Nephron progenitor cell (in vitro differentiated cells): Measurements from ENCODE around the gene CAPN14.
"Not testable (repeated sequence)": the region's sequence is repeated elsewhere in the genome, so short reads cannot be mapped to it uniquely, and the experiment has no call there.

Source experiments
- DNase-seq: peaks from one replicate; pipeline ENCODE4 v3.0.0; 2021
- H3K27ac Mint-ChIP-seq: 2 replicates; pipeline ENCODE4 v1.8.0; 2021; ENCODE audit warnings: mild to moderate bottlenecking, moderate library complexity, mixed read lengths
- H3K27me3 Mint-ChIP-seq: 2 replicates; pipeline ENCODE4 v1.8.0; 2021; ENCODE audit warnings: mild to moderate bottlenecking, low read depth, mixed read lengths; ENCODE audit not compliant: poor library complexity
- H3K36me3 Mint-ChIP-seq: 2 replicates; pipeline ENCODE4 v1.8.0; 2021; ENCODE audit warnings: low read depth, mixed read lengths
- H3K4me1 Mint-ChIP-seq: 2 replicates; pipeline ENCODE4 v1.8.0; 2021; ENCODE audit warnings: mixed read lengths
- H3K4me3 Mint-ChIP-seq: 2 replicates; pipeline ENCODE4 v1.8.0; 2021; ENCODE audit warnings: mild to moderate bottlenecking, moderate library complexity, mixed read lengths
- H3K9me3 Mint-ChIP-seq: 2 replicates; pipeline ENCODE4 v1.8.0; 2021; ENCODE audit warnings: mild to moderate bottlenecking, moderate library complexity, mixed read lengths
- TF ChIP-seq, protein P1 (sequence below): fragments of 200-600 bp; sonication (generic); IDR thresholded peaks from 2 replicates; pipeline ENCODE4 v1.5.0; 2021; ENCODE audit warnings: antibody characterized with exemption

CAPN14 gene

DNA sequence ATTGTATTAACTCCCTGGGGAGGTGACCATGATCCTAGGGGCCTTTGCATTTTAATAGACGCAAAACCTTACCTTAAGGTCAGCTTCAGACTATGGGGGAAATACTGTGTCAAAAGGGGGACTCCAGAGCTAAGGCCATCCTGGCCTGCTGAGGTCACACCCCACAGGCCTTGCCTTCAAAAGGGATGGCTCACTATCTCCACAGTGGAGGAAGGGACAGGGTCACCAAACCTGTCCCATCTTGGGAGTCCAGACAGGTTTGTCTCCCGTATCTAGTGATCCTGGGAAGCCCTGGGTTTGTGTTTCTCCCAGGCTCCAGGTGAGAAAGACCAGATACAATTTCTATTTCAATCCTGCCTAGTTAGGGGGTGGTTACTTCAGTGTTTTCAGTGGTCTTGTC lies 24.9 kb downstream of the CAPN14 start:
- Mint-ChIP-seq H3K9me3 (no peaks in the 10 kb centered on the region), H3K4me1 (peaks cover 6% of the 10 kb centered on the region), H3K36me3 (no peaks in the 10 kb centered on the region), H3K4me3 (no peak overlapping the region), H3K27me3 (peaks cover 16% of the 10 kb centered on the region), H3K27ac (no peak overlapping the region)
- TF ChIP-seq, protein P1, sequence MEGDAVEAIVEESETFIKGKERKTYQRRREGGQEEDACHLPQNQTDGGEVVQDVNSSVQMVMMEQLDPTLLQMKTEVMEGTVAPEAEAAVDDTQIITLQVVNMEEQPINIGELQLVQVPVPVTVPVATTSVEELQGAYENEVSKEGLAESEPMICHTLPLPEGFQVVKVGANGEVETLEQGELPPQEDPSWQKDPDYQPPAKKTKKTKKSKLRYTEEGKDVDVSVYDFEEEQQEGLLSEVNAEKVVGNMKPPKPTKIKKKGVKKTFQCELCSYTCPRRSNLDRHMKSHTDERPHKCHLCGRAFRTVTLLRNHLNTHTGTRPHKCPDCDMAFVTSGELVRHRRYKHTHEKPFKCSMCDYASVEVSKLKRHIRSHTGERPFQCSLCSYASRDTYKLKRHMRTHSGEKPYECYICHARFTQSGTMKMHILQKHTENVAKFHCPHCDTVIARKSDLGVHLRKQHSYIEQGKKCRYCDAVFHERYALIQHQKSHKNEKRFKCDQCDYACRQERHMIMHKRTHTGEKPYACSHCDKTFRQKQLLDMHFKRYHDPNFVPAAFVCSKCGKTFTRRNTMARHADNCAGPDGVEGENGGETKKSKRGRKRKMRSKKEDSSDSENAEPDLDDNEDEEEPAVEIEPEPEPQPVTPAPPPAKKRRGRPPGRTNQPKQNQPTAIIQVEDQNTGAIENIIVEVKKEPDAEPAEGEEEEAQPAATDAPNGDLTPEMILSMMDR: no peak
- DNase-seq: no peak

DNA sequence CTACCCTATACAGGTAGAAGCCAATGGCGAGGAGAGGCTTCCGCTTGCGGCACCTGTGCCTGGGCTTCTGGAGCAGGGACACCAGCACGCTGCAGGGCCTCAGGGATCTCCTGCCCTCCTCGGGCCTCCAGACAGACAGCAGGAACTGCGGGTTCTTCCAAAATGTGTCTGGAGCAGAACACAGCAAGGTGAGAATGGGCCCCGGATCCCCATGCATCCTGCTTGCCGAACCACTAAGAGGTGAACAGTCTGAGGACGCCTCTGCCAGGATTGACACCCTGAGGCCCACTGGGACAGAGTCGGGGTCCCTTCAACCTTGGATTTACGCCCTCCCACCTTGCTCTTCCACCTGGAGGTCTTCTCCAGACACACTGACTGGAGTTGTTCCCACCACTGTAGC lies 25.4 kb downstream of the CAPN14 start:
- H3K9me3 Mint-ChIP-seq: no peaks in the 10 kb centered on the region

DNA sequence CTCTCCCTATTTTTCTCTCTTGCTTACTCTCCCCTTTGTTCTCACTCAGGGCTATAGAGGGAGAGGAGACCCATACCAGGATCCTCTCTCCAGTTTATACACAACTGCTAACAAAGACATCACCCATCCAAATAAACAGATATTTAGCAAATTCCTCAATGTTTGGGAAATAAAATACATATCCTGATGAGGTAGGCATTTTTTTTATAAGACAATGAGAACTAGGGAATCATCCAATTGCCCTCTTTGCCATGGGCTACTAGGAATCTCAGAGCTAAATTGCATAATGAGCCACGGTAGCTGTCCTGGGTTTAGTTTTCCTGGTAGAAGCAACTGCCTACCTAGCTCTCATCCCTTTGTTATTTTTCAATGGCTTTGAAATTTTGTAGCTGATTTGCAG lies 27.1 kb downstream of the CAPN14 start:
- Mint-ChIP-seq H3K36me3 (no peaks in the 10 kb centered on the region), H3K9me3 (no peaks in the 10 kb centered on the region), H3K27ac (no peak overlapping the region), H3K27me3 (peaks cover 22% of the 10 kb centered on the region), H3K4me1 (peaks cover 6% of the 10 kb centered on the region), H3K4me3 (no peak overlapping the region)
- TF ChIP-seq, protein P1: no peak
- DNase-seq: no peak

More for the DNA sequence above, 25.4 kb downstream of the CAPN14 start:
- Mint-ChIP-seq H3K4me1 (peaks cover 6% of the 10 kb centered on the region), H3K4me3 (no peak overlapping the region), H3K27me3 (peaks cover 14% of the 10 kb centered on the region), H3K27ac (no peak overlapping the region), H3K36me3 (no peaks in the 10 kb centered on the region)
- TF ChIP-seq, protein P1: no peak
- DNase-seq: no peak

DNA sequence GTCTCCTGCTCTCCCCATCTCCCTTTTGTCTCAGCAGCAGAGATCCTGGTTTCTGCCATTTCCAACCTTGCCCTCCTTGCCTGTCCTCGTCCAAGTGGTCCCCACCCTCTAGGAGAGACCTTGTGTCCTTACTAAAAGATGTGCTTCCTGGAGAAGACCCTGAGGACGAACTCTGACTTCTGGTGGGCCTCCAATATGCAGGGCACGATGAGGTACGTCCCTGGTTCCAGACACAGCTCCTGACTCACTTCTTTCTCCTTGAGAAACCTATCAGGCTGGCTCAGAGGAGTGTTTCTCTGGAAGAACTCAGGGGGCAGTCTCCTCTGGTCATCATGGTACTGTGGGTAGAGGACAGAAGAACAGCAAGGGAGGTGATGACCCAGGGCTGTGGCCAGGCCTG lies 28.2 kb downstream of the CAPN14 start:
- H3K9me3 Mint-ChIP-seq: peaks cover 8% of the 10 kb centered on the region
- DNase-seq: no peak
- no peak overlapping the region for H3K27ac Mint-ChIP-seq
- peaks cover 6% of the 10 kb centered on the region for H3K4me1 Mint-ChIP-seq
- H3K27me3 Mint-ChIP-seq: peaks cover 32% of the 10 kb centered on the region
- H3K36me3 Mint-ChIP-seq: no peaks in the 10 kb centered on the region
- TF ChIP-seq, protein P1: no peak
- H3K4me3 Mint-ChIP-seq: no peak overlapping the region

DNA sequence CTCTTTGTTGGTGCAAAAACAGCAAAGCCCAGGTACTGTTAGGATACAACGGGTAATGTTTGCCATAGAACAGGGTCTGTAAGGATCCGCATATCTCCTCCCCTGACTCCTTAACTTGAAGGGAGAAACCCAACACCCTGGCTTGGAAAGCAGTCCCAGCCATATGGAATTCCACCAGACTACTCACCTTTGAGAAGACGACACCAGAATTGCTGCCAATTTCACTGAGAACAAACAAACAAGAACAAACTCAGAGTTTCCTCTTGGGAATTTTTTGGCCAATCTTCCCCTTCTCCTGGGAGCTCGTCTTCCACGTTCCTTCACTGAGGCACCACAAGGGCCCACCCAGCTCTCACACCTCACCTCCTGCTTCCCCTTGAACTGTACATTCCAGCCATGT lies 29.2 kb downstream of the CAPN14 start:
- no peak for DNase-seq
- no peaks in the 10 kb centered on the region for H3K36me3 Mint-ChIP-seq
- TF ChIP-seq, protein P1: no peak
- peaks cover 6% of the 10 kb centered on the region for H3K4me1 Mint-ChIP-seq
- no peak overlapping the region for H3K27ac Mint-ChIP-seq
- H3K9me3 Mint-ChIP-seq: peaks cover 13% of the 10 kb centered on the region
- no peak overlapping the region for H3K4me3 Mint-ChIP-seq
- peaks cover 31% of the 10 kb centered on the region for H3K27me3 Mint-ChIP-seq

DNA sequence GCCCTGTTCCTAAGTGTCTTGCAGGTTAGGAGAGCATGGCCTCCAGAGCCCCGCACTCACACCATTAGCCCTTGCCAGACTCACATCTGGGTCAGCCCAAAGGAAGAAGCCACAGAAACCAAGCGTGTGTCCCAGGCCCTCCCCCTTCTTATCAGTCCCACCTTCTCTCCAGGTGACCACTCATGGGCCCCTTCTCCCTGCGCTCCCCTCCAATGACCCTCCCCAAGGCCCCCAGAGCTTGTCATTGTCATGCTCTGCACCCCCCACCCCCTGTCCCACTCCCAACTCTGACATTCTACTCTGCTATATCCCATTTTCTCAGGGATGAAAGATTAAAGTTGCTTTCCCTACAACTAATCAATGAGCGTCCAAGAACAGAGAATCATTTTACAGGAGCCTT lies 30.1 kb downstream of the CAPN14 start:
- Mint-ChIP-seq H3K36me3 (no peaks in the 10 kb centered on the region), H3K4me3 (no peak overlapping the region), H3K9me3 (peaks cover 13% of the 10 kb centered on the region), H3K4me1 (peaks cover 6% of the 10 kb centered on the region), H3K27ac (no peak overlapping the region), H3K27me3 (peaks cover 31% of the 10 kb centered on the region)
- TF ChIP-seq, protein P1: no peak
- no peak for DNase-seq

DNA sequence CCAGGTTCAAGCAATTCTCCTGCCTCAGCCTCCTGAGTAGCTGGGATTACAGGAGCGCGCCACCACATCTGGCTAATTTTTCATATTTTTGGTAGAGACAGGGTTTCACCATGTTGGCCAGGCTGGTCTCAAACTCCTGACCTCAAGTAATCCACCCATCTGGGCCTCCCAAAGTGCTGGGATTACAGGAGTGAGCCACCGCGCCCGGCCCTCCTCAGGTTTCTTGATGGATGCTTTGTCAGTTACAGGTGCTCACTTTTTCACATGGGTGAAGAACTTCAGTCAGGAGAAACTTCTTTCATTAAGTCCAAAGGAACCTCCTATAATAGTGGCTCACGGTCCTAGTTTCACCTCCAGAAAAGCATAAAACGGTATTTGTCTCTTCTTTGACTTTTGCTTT lies 33.3 kb downstream of the CAPN14 start:
- H3K4me3 Mint-ChIP-seq, H3K4me1 Mint-ChIP-seq, H3K27ac Mint-ChIP-seq, H3K36me3 Mint-ChIP-seq, DNase-seq: not testable (repeated sequence)
- peaks cover 32% of the 10 kb centered on the region for H3K27me3 Mint-ChIP-seq
- peaks cover 17% of the 10 kb centered on the region for H3K9me3 Mint-ChIP-seq
